Caco-2 (cell line): Measurements from ENCODE around the gene C1orf159. TPM values are rescaled to one million over a fixed set of nuclear protein-coding genes. Genes with fewer than 3 reads are reported as not detected.
"Not testable (repeated sequence)": the region's sequence is repeated elsewhere in the genome, so short reads cannot be mapped to it uniquely, and the experiment has no call there.

Experiments
- BruUV-seq: library from RNA; stranded (reverse); fragments of 400-500 nt; replicated peaks from 2 replicates; lab custom pipeline; 2021; lab: Mats Ljungman, UMichigan
- CTCF ChIA-PET: fragments of 300-600 bp; sonication (Branson Sonifier 250); formaldehyde crosslinking; loops from one replicate; lab custom pipeline; 2022; ENCODE audit warnings: antibody characterized with exemption; lab: Charles Lee
- POLR2A ChIA-PET: fragments of 300-600 bp; sonication (Branson Sonifier 250); formaldehyde crosslinking; loops from one replicate; lab custom pipeline; 2022; ENCODE audit warnings: antibody characterized with exemption; lab: Charles Lee
- DNase-seq, 2 experiments: peaks; one replicate each; pipeline versions ENCODE4 v3.0.0 to v3.0.0-alpha.2; 2020 to 2022
- H3K27me3 ChIP-seq: replicated peaks from 2 replicates; pipeline ENCODE4 v1.6.0; 2011; ENCODE audit warnings: low read length; ENCODE audit not compliant: control insufficient read depth, insufficient read depth
- H3K36me3 ChIP-seq: 2 replicates; pipeline ENCODE4 v1.5.1; 2011; ENCODE audit warnings: low read length; ENCODE audit not compliant: control insufficient read depth, insufficient read depth
- H3K4me1 ChIP-seq: fragments of 250-450 bp; sonication (Bioruptor Pico); 2 replicates; pipeline ENCODE4 v1.5.1; 2020; ENCODE audit warnings: mild to moderate bottlenecking
- H3K4me3 ChIP-seq: 2 replicates; pipeline ENCODE4 v1.5.1; 2011; ENCODE audit warnings: low read depth, mild to moderate bottlenecking, control low read depth, low read length
- H3K9me3 ChIP-seq: fragments of 250-450 bp; sonication (Bioruptor Pico); 2 replicates; pipeline ENCODE4 v1.5.1; 2020; ENCODE audit warnings: mild to moderate bottlenecking, moderate library complexity
- H3K27ac Mint-ChIP-seq: one replicate; pipeline ENCODE4 v1.8.0; 2022; ENCODE audit warnings: mixed read lengths; ENCODE audit not compliant: unreplicated experiment
- H3K27me3 Mint-ChIP-seq: one replicate; pipeline ENCODE4 v1.8.0; 2022; ENCODE audit warnings: mixed read lengths; ENCODE audit not compliant: insufficient read depth, unreplicated experiment
- H3K36me3 Mint-ChIP-seq: one replicate; pipeline ENCODE4 v1.8.0; 2022; ENCODE audit warnings: mild to moderate bottlenecking, mixed read lengths; ENCODE audit not compliant: insufficient read depth, unreplicated experiment
- H3K4me1 Mint-ChIP-seq: one replicate; pipeline ENCODE4 v1.8.0; 2022; ENCODE audit warnings: low read depth, mixed read lengths; ENCODE audit not compliant: unreplicated experiment
- H3K4me3 Mint-ChIP-seq: one replicate; pipeline ENCODE4 v1.8.0; 2022; ENCODE audit warnings: mild to moderate bottlenecking, moderate library complexity, mixed read lengths; ENCODE audit not compliant: unreplicated experiment
- H3K9me3 Mint-ChIP-seq: one replicate; pipeline ENCODE4 v1.8.0; 2022; ENCODE audit warnings: mixed read lengths; ENCODE audit not compliant: unreplicated experiment
- CTCF ChIP-seq, 2 experiments: fragments of 200-600 bp in 1 of 2; IDR thresholded peaks; 1 replicate in 1 of 2; 2 replicates in 1 of 2; pipeline versions ENCODE4 v1.5.1 to v1.8.0; 2011 to 2022; ENCODE audit warnings: antibody characterized with exemption in 1 of 2, control low read depth in 1 of 2, inconsistent platforms in 1 of 2, low read depth in 1 of 2, low read length in 1 of 2, mild to moderate bottlenecking in 1 of 2, moderate library complexity in 1 of 2; ENCODE audit not compliant: insufficient read depth in 1 of 2, severe bottlenecking in 1 of 2, unreplicated experiment in 1 of 2
- intact Hi-C: fragments of 100-400 bp; cut with micrococcal nuclease; formaldehyde crosslinking; loops from one replicate; pipeline ENCODE4 v1.10.0; 2022; ENCODE audit not compliant: unreplicated experiment
- total RNA-seq: library from RNA; stranded (reverse); gene quantifications from 2 replicates; pipeline ENCODE4 v1.2.3, GENCODE V29; 2022

Gene C1orf159
- total RNA-seq, 1 experiment from 2014 or later, result 12.9 TPM

GRCh38 chr1:1106510-1107221, 9.2 kb downstream of the C1orf159 start:
- Mint-ChIP-seq H3K27me3 (no peaks in the 10 kb centered on the region), H3K4me1 (no peaks in the 10 kb centered on the region), H3K9me3 (no peaks in the 10 kb centered on the region), H3K27ac (no peak overlapping the region), H3K4me3 (no peak overlapping the region), H3K36me3 (no peaks in the 10 kb centered on the region)
- ChIA-PET POLR2A (no interaction called here), CTCF (interaction anchor here (0.6 kb wide), 1 partner anchor 167 kb away, joined by 4 read pairs; the partner anchor contains the start of gene UBE2J2)
- intact Hi-C loops, result no loop called here
- Histone ChIP-seq H3K4me3 (no peak overlapping the region), H3K4me1 (no peaks in the 10 kb centered on the region), H3K27me3 (no peaks in the 10 kb centered on the region), H3K9me3 (no peaks in the 10 kb centered on the region), H3K36me3 (no peaks in the 10 kb centered on the region)
- DNase-seq, result no peak
- no TSS peak for BruUV-seq
- TF ChIP-seq CTCF (IDR thresholded peaks at IDR 0.05; ENCODE audit: insufficient read depth in 1 of 2, low read depth in 1 of 2, low read length in 1 of 2, severe bottlenecking in 1 of 2, unreplicated experiment in 1 of 2), result no peak

- peaks cover 19% of the 10 kb centered on the region for H3K9me3 Mint-ChIP-seq
- BruUV-seq, H3K4me1 Mint-ChIP-seq, H3K27me3 ChIP-seq, H3K36me3 ChIP-seq, CTCF ChIA-PET, H3K4me1 ChIP-seq, intact Hi-C loops, H3K36me3 Mint-ChIP-seq, H3K4me3 ChIP-seq, H3K9me3 ChIP-seq, H3K27ac Mint-ChIP-seq, DNase-seq, POLR2A ChIA-PET, H3K4me3 Mint-ChIP-seq, H3K27me3 Mint-ChIP-seq: not testable (repeated sequence)
Observed at GRCh38 chr1:1104152-1104551, 11.7 kb downstream of the C1orf159 start.

- Mint-ChIP-seq H3K27ac (no peak overlapping the region), H3K27me3 (no peaks in the 10 kb centered on the region), H3K4me1 (no peaks in the 10 kb centered on the region), H3K4me3 (no peak overlapping the region), H3K36me3 (peaks cover 7% of the 10 kb centered on the region), H3K9me3 (peaks cover 23% of the 10 kb centered on the region)
- no TSS peak for BruUV-seq
- ChIA-PET POLR2A (no interaction called here), CTCF (no interaction called here)
- intact Hi-C loops, result no loop called here
- no peaks in the 10 kb centered on the region for H3K27me3 ChIP-seq
- TF ChIP-seq CTCF (IDR thresholded peaks at IDR 0.05; ENCODE audit: insufficient read depth in 1 of 2, low read depth in 1 of 2, low read length in 1 of 2, severe bottlenecking in 1 of 2, unreplicated experiment in 1 of 2), result no peak
- DNase-seq, result no peak
- no peak overlapping the region for H3K4me3 ChIP-seq
- no peaks in the 10 kb centered on the region for H3K4me1 ChIP-seq
- no peaks in the 10 kb centered on the region for H3K36me3 ChIP-seq
- H3K9me3 ChIP-seq, result no peaks in the 10 kb centered on the region
Observed at GRCh38 chr1:1101503-1101902, 14.4 kb downstream of the C1orf159 start.
